ENCODE measurements around the gene ATG7.
"Not testable (repeated sequence)": the region's sequence is repeated elsewhere in the genome, so short reads cannot be mapped to it uniquely, and the experiment has no call there.

ATG7 gene

DNA sequence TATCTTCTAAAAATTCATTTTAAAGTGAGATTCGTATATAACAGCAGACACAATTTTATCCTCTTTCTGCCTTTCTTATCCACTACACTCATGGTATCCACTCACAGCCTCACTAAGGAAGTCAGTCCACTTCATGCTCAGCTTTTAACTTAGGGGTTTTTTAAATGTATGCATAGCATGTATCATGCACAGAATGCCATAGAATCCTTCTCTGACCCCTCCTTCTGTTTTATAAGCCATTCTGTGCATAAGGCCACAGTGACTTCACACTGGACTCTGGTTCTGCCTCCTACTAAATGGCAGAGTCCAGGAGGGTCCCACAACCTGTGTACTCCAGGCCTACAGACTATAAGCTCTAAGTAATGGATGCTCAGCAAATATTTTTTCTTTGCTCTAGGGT is 129.2 kb downstream of the ATG7 start:
- TF ChIP-seq, protein P1, sequence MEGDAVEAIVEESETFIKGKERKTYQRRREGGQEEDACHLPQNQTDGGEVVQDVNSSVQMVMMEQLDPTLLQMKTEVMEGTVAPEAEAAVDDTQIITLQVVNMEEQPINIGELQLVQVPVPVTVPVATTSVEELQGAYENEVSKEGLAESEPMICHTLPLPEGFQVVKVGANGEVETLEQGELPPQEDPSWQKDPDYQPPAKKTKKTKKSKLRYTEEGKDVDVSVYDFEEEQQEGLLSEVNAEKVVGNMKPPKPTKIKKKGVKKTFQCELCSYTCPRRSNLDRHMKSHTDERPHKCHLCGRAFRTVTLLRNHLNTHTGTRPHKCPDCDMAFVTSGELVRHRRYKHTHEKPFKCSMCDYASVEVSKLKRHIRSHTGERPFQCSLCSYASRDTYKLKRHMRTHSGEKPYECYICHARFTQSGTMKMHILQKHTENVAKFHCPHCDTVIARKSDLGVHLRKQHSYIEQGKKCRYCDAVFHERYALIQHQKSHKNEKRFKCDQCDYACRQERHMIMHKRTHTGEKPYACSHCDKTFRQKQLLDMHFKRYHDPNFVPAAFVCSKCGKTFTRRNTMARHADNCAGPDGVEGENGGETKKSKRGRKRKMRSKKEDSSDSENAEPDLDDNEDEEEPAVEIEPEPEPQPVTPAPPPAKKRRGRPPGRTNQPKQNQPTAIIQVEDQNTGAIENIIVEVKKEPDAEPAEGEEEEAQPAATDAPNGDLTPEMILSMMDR (conservative IDR thresholded peaks at IDR 0.05), result no peak
- no peak overlapping the region for H3K27ac ChIP-seq

DNA sequence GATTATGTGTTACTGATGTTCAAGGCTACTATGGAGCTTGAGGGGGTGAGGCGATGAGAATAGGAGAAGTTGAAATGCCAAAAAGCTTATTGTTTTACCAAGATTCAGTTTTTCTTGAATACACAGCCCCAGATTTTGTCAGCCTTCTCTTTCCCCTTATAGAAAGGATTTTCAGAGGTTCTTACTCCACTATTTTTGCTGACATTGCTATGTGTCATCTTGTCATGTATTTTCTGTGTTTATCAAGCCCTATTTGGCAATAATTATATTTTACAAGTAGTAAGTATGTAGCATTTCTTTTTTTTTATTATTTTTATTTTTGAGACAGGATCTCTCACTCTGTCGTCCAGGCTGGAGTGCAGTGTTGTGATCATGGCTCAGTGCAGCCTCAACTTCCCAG is 133.1 kb downstream of the ATG7 start:
- TF ChIP-seq, protein P1 (conservative IDR thresholded peaks at IDR 0.05), result no peak

DNA sequence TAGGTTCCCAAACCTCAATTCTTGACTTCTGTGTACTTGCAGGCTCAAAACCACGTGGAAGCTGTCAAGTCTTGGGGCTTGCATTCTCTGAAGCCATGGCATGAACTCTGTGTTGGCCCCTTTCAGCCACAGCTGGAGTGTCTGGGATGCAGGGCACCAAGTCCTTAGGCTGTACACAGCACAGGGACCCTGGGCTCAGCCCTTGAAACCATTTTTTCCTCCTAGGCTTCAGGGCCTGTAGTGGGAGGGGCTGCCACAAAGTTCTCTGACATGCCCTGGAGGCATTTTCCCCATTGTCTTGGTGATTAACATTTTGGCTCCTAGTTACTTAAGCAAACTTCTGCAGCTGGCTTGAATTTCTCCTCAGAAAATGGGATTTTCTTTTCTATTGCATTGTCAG is 135.4 kb downstream of the ATG7 start:
- TF ChIP-seq, protein P1 (conservative IDR thresholded peaks at IDR 0.05), result no peak
- H3K27ac ChIP-seq, result no peak overlapping the region

More for the DNA sequence above, 133.1 kb downstream of the ATG7 start:
- H3K27ac ChIP-seq, result no peak overlapping the region

DNA sequence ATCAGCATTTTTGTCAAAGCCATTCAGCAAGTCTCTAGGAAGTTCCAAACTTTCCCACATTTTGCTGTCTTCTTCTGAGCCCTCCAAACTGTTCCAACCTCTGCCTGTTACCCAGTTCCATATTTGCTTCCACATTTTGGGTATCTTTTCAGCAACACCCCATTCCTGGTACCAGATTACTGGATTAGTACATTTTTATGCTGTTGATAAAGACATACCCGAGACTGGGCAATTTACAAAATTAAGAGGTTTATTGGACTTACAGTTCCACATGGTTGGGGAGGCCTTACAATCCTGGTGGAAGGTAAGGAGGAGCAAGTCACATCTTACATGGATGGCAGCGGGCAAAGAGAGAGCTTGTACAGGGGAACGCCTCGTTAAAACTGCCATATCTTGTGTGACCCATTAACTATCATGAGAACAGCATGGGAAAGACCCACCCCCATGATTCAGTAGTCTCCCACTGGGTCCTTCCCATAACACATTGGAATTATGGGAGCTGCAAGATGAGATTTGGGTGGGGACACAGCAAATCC is 136.2 kb downstream of the ATG7 start:
- H3K27ac ChIP-seq, result not testable (repeated sequence)

DNA sequence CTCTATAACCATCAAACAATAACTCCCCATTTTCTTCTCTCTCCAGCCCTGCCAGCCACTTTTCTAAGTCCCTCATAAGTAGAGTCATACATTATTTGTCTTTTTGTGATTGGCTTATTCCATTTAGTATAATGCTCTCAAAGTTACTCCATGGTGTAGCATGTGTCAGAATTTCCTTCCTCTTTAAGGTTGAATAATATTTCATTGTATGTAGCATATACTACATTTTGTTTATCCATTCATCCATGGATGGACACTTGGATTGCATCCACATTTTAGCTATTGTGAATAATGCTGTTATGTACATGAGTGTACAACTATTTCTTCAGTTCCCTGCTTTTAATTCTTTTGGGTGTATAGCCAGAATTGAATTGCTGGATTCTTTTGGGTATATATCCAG is 138.4 kb downstream of the ATG7 start:
- TF ChIP-seq, protein P1 (conservative IDR thresholded peaks at IDR 0.05), result no peak

DNA sequence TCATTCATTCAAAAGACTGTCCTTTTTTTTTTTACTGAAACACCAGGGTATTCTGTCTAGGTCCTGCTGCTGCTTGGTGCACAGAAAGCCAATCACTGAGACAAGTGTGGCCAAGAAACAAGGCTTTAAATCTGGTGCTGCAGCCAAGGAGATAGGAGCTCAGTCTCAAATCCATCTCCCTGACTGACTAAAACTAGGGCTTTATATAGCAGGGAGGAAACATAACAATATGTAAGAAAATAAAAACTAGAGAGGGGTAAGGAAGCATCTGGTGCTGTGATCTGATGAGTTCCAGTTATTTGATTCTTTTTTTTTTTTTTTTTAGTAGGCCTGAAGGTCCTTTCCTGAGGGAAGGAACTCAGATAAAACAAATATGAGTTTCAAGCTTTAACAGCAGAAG is 139.8 kb downstream of the ATG7 start:
- no peak overlapping the region for H3K27ac ChIP-seq
- TF ChIP-seq, protein P1 (conservative IDR thresholded peaks at IDR 0.05), result no peak

More for the DNA sequence above, 138.4 kb downstream of the ATG7 start:
- H3K27ac ChIP-seq, result no peak overlapping the region

DNA sequence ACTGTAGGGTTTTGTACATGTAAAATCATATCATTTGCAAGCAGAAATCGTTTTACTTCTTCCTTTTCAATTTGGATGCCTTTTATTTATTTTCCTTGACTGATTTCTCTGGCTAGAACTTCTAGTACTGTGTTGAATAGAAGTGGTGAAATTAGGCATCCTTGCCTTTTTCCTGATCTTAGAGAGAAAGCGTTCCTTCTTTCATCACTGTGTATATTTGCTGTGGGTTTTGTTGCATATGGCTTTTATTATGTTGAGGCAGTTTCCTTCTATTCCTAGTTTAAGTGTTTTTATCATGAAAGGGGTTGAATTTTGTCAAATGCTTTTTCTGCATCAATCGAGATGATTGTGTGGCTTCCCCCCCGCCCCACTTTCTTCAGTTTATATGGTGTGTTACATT is 140.9 kb downstream of the ATG7 start:
- no peak overlapping the region for H3K27ac ChIP-seq
- TF ChIP-seq, protein P1 (conservative IDR thresholded peaks at IDR 0.05), result no peak

DNA sequence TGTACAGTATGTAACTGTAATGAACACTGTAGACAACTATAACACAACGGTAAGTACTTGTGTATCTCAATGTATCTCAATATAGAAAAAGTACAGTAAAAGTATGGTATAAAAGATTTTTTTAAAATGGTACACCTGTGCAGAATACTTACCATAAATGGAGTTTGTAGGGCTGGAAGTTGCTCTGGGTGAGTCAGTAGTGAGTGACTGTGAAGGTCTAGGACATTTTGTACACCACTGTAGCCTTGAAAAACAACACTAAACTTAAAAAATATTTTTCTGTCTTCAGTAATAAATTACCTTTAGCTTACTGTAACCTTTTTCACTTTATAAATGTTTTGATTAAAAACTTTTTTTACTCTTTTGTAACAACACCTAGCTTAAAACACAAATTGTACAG is 142.9 kb downstream of the ATG7 start:
- TF ChIP-seq, protein P1 (conservative IDR thresholded peaks at IDR 0.05), result no peak
- no peak overlapping the region for H3K27ac ChIP-seq

Measured in VCaP (cell line).